Transverse colon (tissue), 3 donors: ENCODE results near the gene OSTC.

Experiments used
- CTCF ChIP-seq, 5 experiments: fragments of 200-600 bp in 3 of 5; fragments of 450-650 bp in 2 of 5; sonication (generic) in 3 of 5; IDR thresholded peaks; 1 replicate in 2 of 5; 2 replicates in 3 of 5; pipeline ENCODE4 v1.5.1; 2016 to 2017; ENCODE audit warnings: antibody characterized with exemption in 5 of 5, inconsistent platforms in 3 of 5, mild to moderate bottlenecking in 2 of 5, moderate library complexity in 1 of 5
- EP300 ChIP-seq: sonication (generic); formaldehyde crosslinking; IDR thresholded peaks from one replicate; pipeline ENCODE4 v1.6.1; 2017; ENCODE audit warnings: antibody characterized with exemption, low read depth
- POLR2A ChIP-seq: fragments of 450-650 bp; IDR thresholded peaks from one replicate; pipeline ENCODE4 v1.6.1; 2016; ENCODE audit warnings: antibody characterized with exemption, mild to moderate bottlenecking, moderate library complexity

GRCh38 chr4:108612365-108612764, 38.0 kb upstream of the OSTC start:
- TF ChIP-seq CTCF (IDR thresholded peaks at IDR 0.05) (no peak), POLR2A (no peak), EP300 (no peak)
